GM12872 (cell line): Measurements from ENCODE around the gene MAP4K4.

ENCODE experiments used
- TF ChIP-seq, protein P1 (sequence below): IDR thresholded peaks from 3 replicates; pipeline ENCODE4 v1.5.1; 2011; ENCODE audit warnings: low read depth, mild to moderate bottlenecking, low read length, moderate library complexity; ENCODE audit not compliant: insufficient read depth

The MAP4K4 gene

DNA sequence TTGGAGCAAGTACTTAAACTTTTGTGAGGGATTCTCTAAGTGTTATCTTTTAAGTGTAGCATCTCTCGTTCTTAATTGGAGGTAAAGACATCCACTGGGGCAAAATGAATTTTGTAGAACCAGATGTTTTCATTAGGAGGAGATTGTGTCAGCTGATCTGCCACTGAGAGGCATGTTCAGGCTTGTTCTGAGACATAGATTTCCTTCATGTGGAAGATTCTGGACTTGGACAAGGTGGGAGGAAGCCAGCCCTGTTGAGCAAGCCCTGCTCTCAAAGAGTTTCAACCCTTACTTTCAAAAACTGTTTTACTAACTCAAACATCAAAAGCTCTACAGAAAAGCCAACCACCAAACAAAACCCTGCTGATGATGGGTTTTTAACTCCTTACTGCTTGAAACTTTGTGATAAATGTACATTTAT lies 6.5 kb downstream of the MAP4K4 start:
- TF ChIP-seq, protein P1, sequence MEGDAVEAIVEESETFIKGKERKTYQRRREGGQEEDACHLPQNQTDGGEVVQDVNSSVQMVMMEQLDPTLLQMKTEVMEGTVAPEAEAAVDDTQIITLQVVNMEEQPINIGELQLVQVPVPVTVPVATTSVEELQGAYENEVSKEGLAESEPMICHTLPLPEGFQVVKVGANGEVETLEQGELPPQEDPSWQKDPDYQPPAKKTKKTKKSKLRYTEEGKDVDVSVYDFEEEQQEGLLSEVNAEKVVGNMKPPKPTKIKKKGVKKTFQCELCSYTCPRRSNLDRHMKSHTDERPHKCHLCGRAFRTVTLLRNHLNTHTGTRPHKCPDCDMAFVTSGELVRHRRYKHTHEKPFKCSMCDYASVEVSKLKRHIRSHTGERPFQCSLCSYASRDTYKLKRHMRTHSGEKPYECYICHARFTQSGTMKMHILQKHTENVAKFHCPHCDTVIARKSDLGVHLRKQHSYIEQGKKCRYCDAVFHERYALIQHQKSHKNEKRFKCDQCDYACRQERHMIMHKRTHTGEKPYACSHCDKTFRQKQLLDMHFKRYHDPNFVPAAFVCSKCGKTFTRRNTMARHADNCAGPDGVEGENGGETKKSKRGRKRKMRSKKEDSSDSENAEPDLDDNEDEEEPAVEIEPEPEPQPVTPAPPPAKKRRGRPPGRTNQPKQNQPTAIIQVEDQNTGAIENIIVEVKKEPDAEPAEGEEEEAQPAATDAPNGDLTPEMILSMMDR = no peak

DNA sequence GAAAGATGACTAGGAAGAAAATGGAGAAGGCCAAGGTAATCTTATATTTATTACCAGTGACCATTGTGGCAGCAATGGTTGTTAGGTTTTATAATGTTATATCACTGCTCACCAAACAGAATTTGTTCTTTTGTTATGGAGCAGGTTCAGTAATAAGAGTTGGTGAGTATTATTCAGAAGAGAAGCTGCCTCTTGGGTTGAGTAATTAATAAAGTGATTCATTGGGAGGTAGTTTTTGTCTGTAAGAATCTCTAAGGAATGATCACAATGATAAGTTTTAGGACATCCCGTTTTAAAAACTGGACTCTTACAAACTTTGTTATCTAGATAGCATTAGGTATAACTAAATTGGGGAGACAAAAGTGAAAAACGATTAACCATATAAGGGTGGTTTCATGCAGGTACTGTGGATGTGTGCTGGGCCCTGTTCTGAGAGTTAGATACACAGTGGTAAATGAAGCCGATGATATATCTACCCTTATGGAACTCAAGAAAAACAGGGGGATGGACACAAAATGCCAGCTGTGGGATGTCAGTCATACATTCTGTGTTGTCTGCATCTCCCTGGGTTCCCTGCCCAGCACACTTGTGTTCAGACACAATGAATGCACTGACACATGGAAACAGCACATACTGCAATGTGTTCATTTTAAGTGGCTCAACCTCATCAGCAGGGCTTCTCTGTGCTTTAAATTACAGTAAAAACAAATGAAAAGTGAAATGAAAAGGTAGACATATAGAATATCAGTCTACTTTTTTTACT lies 7.5 kb downstream of the MAP4K4 start:
- TF ChIP-seq, protein P1 = no peak

DNA sequence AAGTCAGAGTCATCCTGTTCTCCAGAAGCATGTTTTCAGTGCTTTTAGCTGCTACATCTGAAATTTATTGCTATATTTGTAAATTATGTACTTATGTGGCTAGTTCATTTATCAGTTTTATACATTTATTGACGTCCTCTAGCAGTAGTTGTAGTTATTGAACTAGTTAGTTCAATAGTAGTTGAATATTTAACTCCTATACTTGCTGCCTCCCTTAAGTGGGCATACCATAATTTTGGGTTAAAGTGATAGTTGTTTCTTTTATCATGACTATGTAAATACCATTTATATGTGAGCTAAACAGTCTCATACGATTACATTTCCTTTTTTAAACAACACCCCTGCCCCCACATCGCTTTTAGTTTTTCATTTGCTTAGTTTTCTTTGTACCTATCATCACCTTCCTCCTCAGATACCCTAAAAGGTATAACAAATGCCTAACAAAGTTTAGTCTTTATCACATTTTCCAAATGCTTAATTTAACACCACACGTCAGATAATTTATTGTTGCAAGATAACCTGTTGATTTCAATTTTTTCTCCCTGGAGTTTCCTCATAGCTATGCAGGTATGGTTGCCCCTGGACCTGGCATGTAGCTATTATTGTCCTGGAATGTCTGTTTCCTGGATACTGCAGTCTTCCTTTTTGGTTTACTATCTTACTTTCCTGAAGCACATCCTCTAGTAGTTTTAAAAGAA lies 8.8 kb downstream of the MAP4K4 start:
- TF ChIP-seq, protein P1 = no peak

DNA sequence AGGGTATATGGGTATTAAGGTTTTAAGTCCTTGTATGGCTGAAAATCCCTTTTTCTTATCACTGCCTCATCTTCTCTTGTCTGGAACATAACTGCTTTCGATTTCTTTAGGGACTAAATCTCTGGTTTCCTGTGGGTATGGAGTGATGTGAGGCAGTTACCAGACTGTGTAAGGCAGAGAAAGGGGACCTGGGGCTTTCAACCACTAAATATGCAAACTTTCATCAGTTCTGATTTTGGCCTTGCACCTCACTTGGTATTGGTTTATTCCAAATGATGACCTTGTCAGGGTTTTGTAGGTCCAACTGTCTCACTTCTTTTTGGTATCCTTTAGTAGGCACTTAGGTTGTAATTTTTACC lies 9.3 kb downstream of the MAP4K4 start:
- TF ChIP-seq, protein P1 = no peak

DNA sequence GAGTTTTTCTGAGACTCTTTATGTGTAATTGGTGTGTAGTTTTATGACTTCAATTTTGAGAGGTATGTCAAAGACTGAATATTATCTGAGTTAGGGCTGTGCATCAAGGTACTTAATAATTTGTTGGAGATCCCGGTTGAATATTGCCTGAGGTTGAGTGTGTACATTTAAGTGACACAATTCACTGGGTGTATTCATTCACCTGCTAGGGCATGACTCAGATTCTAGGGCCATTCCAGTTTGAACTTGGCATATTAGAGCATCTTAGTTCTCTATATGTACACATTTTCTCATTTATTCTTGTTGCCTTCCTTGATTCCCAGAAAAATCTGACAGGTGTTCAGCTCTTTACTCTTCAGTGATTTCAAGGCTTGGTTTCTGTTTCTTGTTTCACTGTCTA lies 12.5 kb downstream of the MAP4K4 start:
- TF ChIP-seq, protein P1 = no peak

DNA sequence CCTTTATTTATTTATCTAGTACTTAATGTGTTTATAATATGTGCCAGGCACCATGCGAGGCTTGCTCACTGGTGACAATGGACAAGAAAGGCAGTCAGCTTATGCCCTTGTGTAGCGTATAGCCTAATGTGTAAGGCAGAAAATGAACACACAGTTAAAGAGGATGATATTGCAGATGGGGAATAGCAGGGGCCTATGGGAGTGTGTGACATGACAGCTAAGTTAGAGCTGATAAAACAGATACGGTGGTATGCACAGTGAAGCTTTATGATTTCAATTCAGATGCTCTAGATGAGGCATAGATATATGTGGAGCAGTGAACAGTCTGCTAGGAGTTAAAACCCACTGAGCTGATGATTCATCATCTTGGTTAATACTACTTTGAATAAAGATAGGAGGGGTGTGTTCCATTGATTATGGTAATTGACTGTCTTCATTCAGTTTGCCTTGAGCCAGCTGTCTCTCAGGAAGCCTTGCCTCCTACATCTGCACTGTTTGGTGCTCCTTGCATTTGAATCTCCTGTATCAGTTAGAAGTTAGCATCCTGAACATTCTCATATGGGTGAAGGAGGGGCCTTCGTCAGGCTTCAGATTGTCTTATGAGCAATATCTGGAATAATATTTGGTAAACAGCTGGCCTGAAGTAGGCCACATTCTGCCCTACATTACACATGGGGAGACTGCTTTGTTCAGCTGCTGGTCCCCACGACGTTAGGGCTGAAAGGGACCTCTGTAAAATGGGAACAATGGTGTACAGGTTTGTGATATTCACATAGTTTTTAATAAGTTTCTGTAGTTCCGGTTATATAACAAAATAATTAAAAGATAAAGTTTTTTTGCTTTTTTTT lies 13.2 kb downstream of the MAP4K4 start:
- TF ChIP-seq, protein P1 = no peak

DNA sequence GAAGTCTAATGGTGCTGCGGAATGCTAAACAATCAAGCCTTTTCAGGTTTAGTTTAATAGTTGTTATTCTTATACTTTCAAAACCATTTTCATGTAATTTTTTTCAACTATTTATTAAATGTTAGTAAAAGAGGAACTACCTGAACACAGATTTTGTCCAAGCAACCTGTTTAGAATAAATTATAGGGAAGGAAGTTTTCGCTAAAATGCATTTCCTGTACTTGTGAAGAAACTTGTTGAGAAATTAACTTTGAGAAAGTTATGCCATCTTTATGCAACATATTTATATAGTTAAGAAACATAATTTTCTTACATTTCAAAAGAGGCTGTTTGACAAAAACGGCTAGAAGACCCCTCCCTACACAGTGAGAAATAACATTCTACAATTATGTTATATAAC lies 16.6 kb downstream of the MAP4K4 start:
- TF ChIP-seq, protein P1 = no peak
